Transverse colon (tissue), 4 donors: ENCODE results near the gene TRIM27.

Source experiments
- CTCF ChIP-seq, 5 experiments: fragments of 200-600 bp in 3 of 5; fragments of 450-650 bp in 2 of 5; sonication (generic) in 3 of 5; IDR thresholded peaks; 1 replicate in 2 of 5; 2 replicates in 3 of 5; pipeline ENCODE4 v1.5.1; 2016 to 2017; ENCODE audit warnings: antibody characterized with exemption in 5 of 5, inconsistent platforms in 3 of 5, mild to moderate bottlenecking in 2 of 5, moderate library complexity in 1 of 5
- POLR2A ChIP-seq: fragments of 450-650 bp; IDR thresholded peaks from one replicate; pipeline ENCODE4 v1.6.1; 2016; ENCODE audit warnings: antibody characterized with exemption, mild to moderate bottlenecking, moderate library complexity
- POLR2AphosphoS5 ChIP-seq, 3 donors: sonication (generic); formaldehyde crosslinking; IDR thresholded peaks; one replicate each; pipeline ENCODE4 v1.6.1; 2016; ENCODE audit warnings: antibody characterized with exemption in 3 of 3

GRCh38 chr6:28953039-28953584, 29.3 kb upstream of the TRIM27 start:
- TF ChIP-seq CTCF (IDR thresholded peaks at IDR 0.05) (no peak), POLR2AphosphoS5 (IDR thresholded peaks at IDR 0.05) (no peak), POLR2A (no peak)
